ENCODE results near the gene NCK2.

The NCK2 gene

GRCh38 chr2:105761931-105762515 lies 17.3 kb downstream of the NCK2 start:
- Histone ChIP-seq H3K9me2 (replicated peaks; ENCODE audit: insufficient read depth, low read length) (no peaks in the 10 kb centered on the region), H3K27ac (ENCODE audit: low read length) (no peak overlapping the region), H3K9me3 (replicated peaks; ENCODE audit: insufficient read depth, low read length) (no peaks in the 10 kb centered on the region), H3K36me3 (replicated peaks; ENCODE audit: insufficient read depth, low read length) (no peaks in the 10 kb centered on the region; the same call in 1 of the 2 replicates), H3K9ac (ENCODE audit: low read length) (no peak overlapping the region), H3K79me2 (ENCODE audit: low read length) (peaks cover 100% of the 10 kb centered on the region), H3F3A (ENCODE audit: insufficient read depth, low read length) (no peaks in the 10 kb centered on the region), H3K27me3 (replicated peaks; ENCODE audit: insufficient read depth, low read length) (no peaks in the 10 kb centered on the region), H3K4me1 (ENCODE audit: low read length) (peaks cover 11% of the 10 kb centered on the region), H3K4me2 (ENCODE audit: low read depth, low read length) (no peak overlapping the region), H3K4me3 (ENCODE audit: low read length) (no peak overlapping the region), H2AFZ (ENCODE audit: low read length) (no peak overlapping the region), H4K20me1 (ENCODE audit: insufficient read depth, low read length) (peaks cover 91% of the 10 kb centered on the region)
- DNase-seq, result no peak
- no peak for TF ChIP-seq CTCF (IDR thresholded peaks at IDR 0.05; ENCODE audit: low read length)
- TF ChIP-seq EZH2phosphoT487 (IDR thresholded peaks at IDR 0.05; ENCODE audit: low read length), result no peak
- TF ChIP-seq EZH2 (optimal IDR thresholded peaks at IDR 0.05; ENCODE audit: low read depth, low read length), result no peak

- Histone ChIP-seq H3K9me3 (replicated peaks; ENCODE audit: insufficient read depth, low read length) (no peaks in the 10 kb centered on the region), H3K27me3 (replicated peaks; ENCODE audit: insufficient read depth, low read length) (no peaks in the 10 kb centered on the region), H3K9me2 (replicated peaks; ENCODE audit: insufficient read depth, low read length) (no peaks in the 10 kb centered on the region), H3K36me3 (replicated peaks; ENCODE audit: insufficient read depth, low read length) (peaks cover 2% of the 10 kb centered on the region; the same call in 1 of the 2 replicates), H3K4me3 (ENCODE audit: low read length) (no peak overlapping the region), H3K4me2 (ENCODE audit: low read depth, low read length) (no peak overlapping the region), H3F3A (ENCODE audit: insufficient read depth, low read length) (no peaks in the 10 kb centered on the region), H3K27ac (ENCODE audit: low read length) (no peak overlapping the region), H3K9ac (ENCODE audit: low read length) (no peak overlapping the region), H4K20me1 (ENCODE audit: insufficient read depth, low read length) (peaks cover 84% of the 10 kb centered on the region), H2AFZ (ENCODE audit: low read length) (no peak overlapping the region), H3K4me1 (ENCODE audit: low read length) (peaks cover 11% of the 10 kb centered on the region), H3K79me2 (ENCODE audit: low read length) (peaks cover 100% of the 10 kb centered on the region)
- no peak for DNase-seq
- no peak for TF ChIP-seq EZH2phosphoT487 (IDR thresholded peaks at IDR 0.05; ENCODE audit: low read length)
- TF ChIP-seq CTCF (IDR thresholded peaks at IDR 0.05; ENCODE audit: low read length), result no peak
- TF ChIP-seq EZH2 (optimal IDR thresholded peaks at IDR 0.05; ENCODE audit: low read depth, low read length), result no peak
Measured at GRCh38 chr2:105763076-105763475, 18.4 kb downstream of the NCK2 start.

GRCh38 chr2:105764059-105764458 lies 19.3 kb downstream of the NCK2 start:
- no peaks in the 10 kb centered on the region for H3F3A ChIP-seq (ENCODE audit: insufficient read depth, low read length)
- H3K9ac ChIP-seq (ENCODE audit: low read length), result no peak overlapping the region
- no peak overlapping the region for H2AFZ ChIP-seq (ENCODE audit: low read length)
- H3K9me2 ChIP-seq (replicated peaks; ENCODE audit: insufficient read depth, low read length), result no peaks in the 10 kb centered on the region
- no peaks in the 10 kb centered on the region for H3K9me3 ChIP-seq (replicated peaks; ENCODE audit: insufficient read depth, low read length)
- H3K4me2 ChIP-seq (ENCODE audit: low read depth, low read length), result no peak overlapping the region
- peaks cover 75% of the 10 kb centered on the region for H4K20me1 ChIP-seq (ENCODE audit: insufficient read depth, low read length)
- H3K36me3 ChIP-seq (replicated peaks; ENCODE audit: insufficient read depth, low read length), result peaks cover 3% of the 10 kb centered on the region; the same call in 1 of the 2 replicates
- DNase-seq, result no peak
- H3K27ac ChIP-seq (ENCODE audit: low read length), result no peak overlapping the region
- TF ChIP-seq CTCF (IDR thresholded peaks at IDR 0.05; ENCODE audit: low read length) (no peak), EZH2 (optimal IDR thresholded peaks at IDR 0.05; ENCODE audit: low read depth, low read length) (no peak), EZH2phosphoT487 (IDR thresholded peaks at IDR 0.05; ENCODE audit: low read length) (no peak)
- no peaks in the 10 kb centered on the region for H3K27me3 ChIP-seq (replicated peaks; ENCODE audit: insufficient read depth, low read length)
- no peak overlapping the region for H3K4me3 ChIP-seq (ENCODE audit: low read length)
- peaks cover 100% of the 10 kb centered on the region for H3K79me2 ChIP-seq (ENCODE audit: low read length)
- H3K4me1 ChIP-seq (ENCODE audit: low read length), result peaks cover 11% of the 10 kb centered on the region

Data from MM.1S (cell line).